A549 (cell line): Measurements from ENCODE around the gene ATP6V1F.

ENCODE experiments used
- CBX2 ChIP-seq: fragments of 200-600 bp; sonication (generic); IDR thresholded peaks from 2 replicates; pipeline ENCODE4 v1.6.1; 2016; ENCODE audit warnings: low read depth, mild to moderate bottlenecking, borderline replicate concordance
- CTCF ChIP-seq: fragments of >200 bp; sonication (Bioruptor Twin); formaldehyde crosslinking; IDR thresholded peaks from 3 replicates; pipeline ENCODE4 v1.5.1; 2016
- KDM5A ChIP-seq: fragments of 200-600 bp; sonication (generic); IDR thresholded peaks from 2 replicates; pipeline ENCODE4 v1.6.1; 2016; ENCODE audit warnings: antibody characterized with exemption, mild to moderate bottlenecking
- NR3C1 ChIP-seq: fragments of >200 bp; sonication (Bioruptor Twin); formaldehyde crosslinking; IDR thresholded peaks from 3 replicates; pipeline ENCODE4 v1.6.1; 2017
- POLR2A ChIP-seq: IDR thresholded peaks from 2 replicates; pipeline ENCODE4 v1.6.1; 2012; ENCODE audit warnings: mild to moderate bottlenecking, low read length
- RAD21 ChIP-seq, 2 experiments: fragments of >200 bp in 1 of 2; sonication (Bioruptor Twin) in 1 of 2; formaldehyde crosslinking in 1 of 2; IDR thresholded peaks in 1 of 2; conservative IDR thresholded peaks in 1 of 2; 2 replicates in 1 of 2; 3 replicates in 1 of 2; pipeline ENCODE4 v1.6.1; 2012 to 2018; ENCODE audit warnings: inconsistent platforms in 1 of 2
- RCOR1 ChIP-seq: fragments of 150-350 bp; IDR thresholded peaks from 2 replicates; pipeline ENCODE4 v1.6.1; 2014; ENCODE audit warnings: antibody characterized with exemption, low read length, low read depth
- SREBF2 ChIP-seq: fragments of 450-650 bp; IDR thresholded peaks from 2 replicates; pipeline ENCODE4 v1.6.1; 2014; ENCODE audit warnings: mild to moderate bottlenecking, moderate library complexity
- USF2 ChIP-seq: fragments of 450-650 bp; IDR thresholded peaks from 2 replicates; pipeline ENCODE4 v1.6.1; 2014; ENCODE audit warnings: antibody characterized with exemption

- TF ChIP-seq CBX2 (no peak), CTCF (no peak), RCOR1 (no peak), RAD21 (conservative IDR thresholded peaks at IDR 0.05 in 1 of 2, IDR thresholded peaks at IDR 0.05 in 1 of 2) (no peak), POLR2A (no peak), USF2 (no peak), KDM5A (no peak), NR3C1 (no peak), SREBF2 (no peak)
Observed at GRCh38 chr7:128881458-128882125, 18.9 kb downstream of the ATP6V1F start.
